Endothelial cell of umbilical vein (primary cell): Measurements from ENCODE around the gene PRRX2. TPM values are rescaled to one million over a fixed set of nuclear protein-coding genes. Genes with fewer than 3 reads are reported as not detected.

Source experiments
- BruUV-seq: library from RNA; stranded (reverse); fragments of 400-500 nt; replicated peaks from 2 replicates; lab custom pipeline; 2021; lab: Mats Ljungman, UMichigan
- CTCF ChIA-PET: fragments of 300-600, 350-600 bp; sonication (Branson Sonifier 250); formaldehyde crosslinking; loops from one replicate; lab custom pipeline; 2021; ENCODE audit warnings: antibody characterized with exemption, inconsistent platforms; lab: Charles Lee
- POLR2A ChIA-PET: fragments of 300-600, 350-600 bp; sonication (Branson Sonifier 250); formaldehyde crosslinking; loops from one replicate; lab custom pipeline; 2021; ENCODE audit warnings: antibody characterized with exemption, inconsistent platforms; lab: Charles Lee
- DNase-seq: peaks from one replicate; pipeline ENCODE4 v3.0.0-alpha.2; 2011; ENCODE audit warnings: low read depth, low spot score
- FAIRE-seq: peaks from 2 replicates; lab custom pipeline; 2011; peaks lifted over from hg19 to GRCh38; lab: Jason Lieb, UNC
- H2AFZ ChIP-seq: 2 replicates; pipeline ENCODE4 v1.6.0; 2012; ENCODE audit warnings: low read depth, low read length, control low read depth, inconsistent platforms
- H3K27ac ChIP-seq: 2 replicates; pipeline ENCODE4 v1.5.1; 2011; ENCODE audit warnings: low read depth, mild to moderate bottlenecking, control low read depth, low read length, moderate library complexity; ENCODE audit not compliant: insufficient read depth
- H3K27me3 ChIP-seq, 2 experiments: 2 replicates each; pipeline versions ENCODE4 v1.6.0 to v1.6.1; 2011; ENCODE audit warnings: low read length in 2 of 2, mixed read lengths in 1 of 2; ENCODE audit not compliant: control insufficient read depth in 2 of 2, insufficient read depth in 2 of 2
- H3K36me3 ChIP-seq, 2 experiments: 2 replicates in 1 of 2; 3 replicates in 1 of 2; pipeline ENCODE4 v1.5.1; 2011; ENCODE audit warnings: low read length in 2 of 2, mild to moderate bottlenecking in 1 of 2, moderate library complexity in 1 of 2; ENCODE audit not compliant: control insufficient read depth in 2 of 2, insufficient read depth in 2 of 2; ENCODE audit errors: extremely low read depth in 1 of 2
- H3K4me1 ChIP-seq: 3 replicates; pipeline ENCODE4 v1.5.1; 2011; ENCODE audit warnings: mild to moderate bottlenecking, low read length; ENCODE audit not compliant: control insufficient read depth, insufficient read depth; ENCODE audit errors: extremely low read depth
- H3K4me2 ChIP-seq: 2 replicates; pipeline ENCODE4 v1.6.1; 2011; ENCODE audit warnings: low read length, control low read depth, mixed read lengths; ENCODE audit not compliant: insufficient read depth
- H3K4me3 ChIP-seq, 3 experiments: fragments of 200-600 bp in 1 of 3; sonication (generic), shearing (Covaris generic) in 1 of 3; replicated peaks in 1 of 3; 2 replicates each; pipeline ENCODE4 v1.5.1; 2011 to 2016; ENCODE audit warnings: control low read depth in 3 of 3, low read length in 3 of 3, mild to moderate bottlenecking in 2 of 3, inconsistent platforms in 1 of 3, low read depth in 1 of 3, moderate library complexity in 1 of 3; ENCODE audit not compliant: insufficient read depth in 1 of 3
- H3K79me2 ChIP-seq: 2 replicates; pipeline ENCODE4 v1.6.0; 2012; ENCODE audit warnings: low read length, inconsistent platforms; ENCODE audit not compliant: control insufficient read depth, insufficient read depth
- H3K9ac ChIP-seq: replicated peaks from 2 replicates; pipeline ENCODE3; 2011; ENCODE audit warnings: low read length, control low read depth; ENCODE audit not compliant: insufficient read depth; ENCODE audit errors: extremely low read depth
- H3K9me1 ChIP-seq: replicated peaks from 3 replicates; pipeline ENCODE4 v1.6.0; 2011; ENCODE audit warnings: mild to moderate bottlenecking, low read length; ENCODE audit not compliant: control insufficient read depth, insufficient read depth; ENCODE audit errors: extremely low read depth
- H3K9me3 ChIP-seq: replicated peaks from 2 replicates; pipeline ENCODE4 v1.5.1; 2012; ENCODE audit warnings: low read length, inconsistent platforms; ENCODE audit not compliant: control insufficient read depth, insufficient read depth
- H4K20me1 ChIP-seq: replicated peaks from 2 replicates; pipeline ENCODE3; 2011; ENCODE audit warnings: mild to moderate bottlenecking, low read length; ENCODE audit not compliant: control insufficient read depth, insufficient read depth; ENCODE audit errors: extremely low read depth
- EZH2 ChIP-seq: IDR thresholded peaks from 2 replicates; pipeline ENCODE4 v1.6.1; 2012; ENCODE audit warnings: borderline replicate concordance, low read depth, mild to moderate bottlenecking, moderate library complexity, low read length, inconsistent platforms; ENCODE audit not compliant: severe bottlenecking
- FOS ChIP-seq: IDR thresholded peaks from 2 replicates; pipeline ENCODE4 v1.6.1; 2011; ENCODE audit warnings: mild to moderate bottlenecking, low read length, moderate library complexity, borderline replicate concordance; ENCODE audit not compliant: insufficient read depth
- GATA2 ChIP-seq: IDR thresholded peaks from 2 replicates; pipeline ENCODE4 v1.7.0; 2011; ENCODE audit warnings: low read depth, mild to moderate bottlenecking, moderate library complexity, mixed read lengths, low read length; ENCODE audit not compliant: insufficient read length, insufficient read depth
- JUN ChIP-seq: IDR thresholded peaks from 2 replicates; pipeline ENCODE4 v1.6.1; 2011; ENCODE audit warnings: borderline replicate concordance, low read depth; ENCODE audit not compliant: insufficient read length, insufficient read depth
- MAX ChIP-seq: IDR thresholded peaks from 2 replicates; pipeline ENCODE4 v1.6.1; 2011; ENCODE audit not compliant: insufficient read depth, insufficient read length
- MYC ChIP-seq: IDR thresholded peaks from one replicate; pipeline ENCODE4 v1.6.1; 2011; ENCODE audit warnings: mild to moderate bottlenecking, low read depth, low read length
- POLR2AphosphoS5 ChIP-seq: IDR thresholded peaks from 2 replicates; pipeline ENCODE4 v1.6.1; 2012; ENCODE audit warnings: low read depth, mild to moderate bottlenecking, control low read depth, low read length, moderate library complexity; ENCODE audit not compliant: insufficient read depth
- dilution Hi-C: fragments of 300-500 bp; cut with MboI; formaldehyde crosslinking; loops from one replicate; pipeline ENCODE4 v1.15.0; 2019; ENCODE audit warnings: low sequenced_read_pairs; ENCODE audit not compliant: extremely low pct_ligation_motif_present
- intact Hi-C: fragments of 100-400 bp; cut with micrococcal nuclease; formaldehyde crosslinking; loops from one replicate; pipeline ENCODE4 v1.10.0; 2022
- polyA plus RNA-seq, 4 experiments: library from polyadenylated mRNA; depleted of rRNA in 3 of 4; stranded (reverse) in 3 of 4; unstranded in 1 of 4; fragments of >200 nt; gene quantifications; 2 replicates each; pipeline versions ENCODE4 v1.2.1 to v1.2.3, GENCODE V29; 2011 to 2012; ENCODE audit warnings: missing spikeins in 1 of 4
- total RNA-seq: library from RNA; stranded (reverse); gene quantifications from 2 replicates; pipeline ENCODE4 v1.2.3, GENCODE V29; 2021
- TF ChIP-seq, protein P1 (sequence below), 2 donors: IDR thresholded peaks; 1 replicate in 1 of 2; 2 replicates in 1 of 2; pipeline ENCODE4 v1.5.1; 2011; ENCODE audit warnings: low read length in 2 of 2, mild to moderate bottlenecking in 2 of 2, moderate library complexity in 2 of 2, control low read depth in 1 of 2, inconsistent platforms in 1 of 2, low read depth in 1 of 2; ENCODE audit not compliant: insufficient read depth in 1 of 2; ENCODE audit errors: extremely low read depth in 1 of 2

Gene PRRX2
- total and polyA plus RNA-seq, 2 donors (not counting 3 experiments of a cell fraction or from before 2014, with no cell fraction given) = 0.19 to 0.77 TPM

DNA sequence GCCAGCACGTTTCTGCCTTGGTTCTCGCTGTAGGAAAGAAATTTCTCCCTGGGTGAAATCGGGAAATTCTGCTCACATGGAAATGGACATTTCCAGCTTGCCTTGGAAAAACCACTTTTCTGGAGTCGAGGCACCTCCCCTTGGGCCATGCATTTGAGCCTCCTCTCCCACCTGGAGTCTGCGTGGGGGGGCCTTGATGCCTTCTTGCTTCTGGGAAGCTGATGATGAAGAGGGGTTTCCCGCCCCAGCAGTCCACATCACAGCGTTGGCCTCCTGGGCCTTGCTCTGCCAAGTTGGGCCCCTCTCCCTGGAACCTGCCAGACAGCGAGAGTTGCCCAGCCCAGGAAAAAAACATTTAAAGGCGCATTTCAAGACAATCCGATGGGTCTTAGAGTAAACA is 21.7 kb upstream of the PRRX2 start:
- dilution Hi-C loops = no loop called here
- CTCF ChIA-PET = interaction anchor here (1.0 to 2.0 kb wide), 4 partner anchors 13 to 145 kb away, joined by 3 to 10 read pairs (median 4); no protein-coding TSS in a partner anchor

More for the DNA sequence above, 21.7 kb upstream of the PRRX2 start:
- no peak for DNase-seq
- no peaks in the 10 kb centered on the region for H3K9me1 ChIP-seq
- peaks cover 0 to 6% of the 10 kb centered on the region in 2 experiments for H3K36me3 ChIP-seq
- BruUV-seq = no TSS peak
- POLR2A ChIA-PET = no interaction called here
- no peaks in the 10 kb centered on the region for H3K9me3 ChIP-seq
- H3K4me1 ChIP-seq = peaks cover 10% of the 10 kb centered on the region
- H3K79me2 ChIP-seq = peaks cover 24% of the 10 kb centered on the region
- H3K27ac ChIP-seq = no peak overlapping the region
- no peak overlapping the region for H3K9ac ChIP-seq
- H3K4me3 ChIP-seq = no peak overlapping the region
- no peak overlapping the region for H2AFZ ChIP-seq
- H3K27me3 ChIP-seq = no peaks in the 10 kb centered on the region
- H3K4me2 ChIP-seq = no peak overlapping the region
- TF ChIP-seq, protein P1, sequence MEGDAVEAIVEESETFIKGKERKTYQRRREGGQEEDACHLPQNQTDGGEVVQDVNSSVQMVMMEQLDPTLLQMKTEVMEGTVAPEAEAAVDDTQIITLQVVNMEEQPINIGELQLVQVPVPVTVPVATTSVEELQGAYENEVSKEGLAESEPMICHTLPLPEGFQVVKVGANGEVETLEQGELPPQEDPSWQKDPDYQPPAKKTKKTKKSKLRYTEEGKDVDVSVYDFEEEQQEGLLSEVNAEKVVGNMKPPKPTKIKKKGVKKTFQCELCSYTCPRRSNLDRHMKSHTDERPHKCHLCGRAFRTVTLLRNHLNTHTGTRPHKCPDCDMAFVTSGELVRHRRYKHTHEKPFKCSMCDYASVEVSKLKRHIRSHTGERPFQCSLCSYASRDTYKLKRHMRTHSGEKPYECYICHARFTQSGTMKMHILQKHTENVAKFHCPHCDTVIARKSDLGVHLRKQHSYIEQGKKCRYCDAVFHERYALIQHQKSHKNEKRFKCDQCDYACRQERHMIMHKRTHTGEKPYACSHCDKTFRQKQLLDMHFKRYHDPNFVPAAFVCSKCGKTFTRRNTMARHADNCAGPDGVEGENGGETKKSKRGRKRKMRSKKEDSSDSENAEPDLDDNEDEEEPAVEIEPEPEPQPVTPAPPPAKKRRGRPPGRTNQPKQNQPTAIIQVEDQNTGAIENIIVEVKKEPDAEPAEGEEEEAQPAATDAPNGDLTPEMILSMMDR (IDR thresholded peaks at IDR 0.05; ENCODE audit: extremely low read depth in 1 of 2, insufficient read depth in 1 of 2, low read depth in 1 of 2, low read length in 2 of 2) = no peak
- TF ChIP-seq MYC (no peak), POLR2AphosphoS5 (no peak), FOS (no peak), MAX (no peak), EZH2 (no peak), GATA2 (no peak), JUN (no peak)
- H4K20me1 ChIP-seq = no peaks in the 10 kb centered on the region
- no peak for FAIRE-seq
- intact Hi-C loops = loop anchor here (2.0 kb wide), 1 partner anchor 17 kb away; the partner anchor contains the start of gene NTMT1
